Epidermal melanocyte (primary cell): ENCODE data around the gene RBMY1F.
"Not testable (repeated sequence)": the region's sequence is repeated elsewhere in the genome, so short reads cannot be mapped to it uniquely, and the experiment has no call there.

Source experiments
- DNase-seq: peaks from one replicate; pipeline ENCODE4 v3.0.0; 2011; ENCODE audit warnings: low spot score; ENCODE audit not compliant: insufficient read length

The RBMY1F gene

DNA sequence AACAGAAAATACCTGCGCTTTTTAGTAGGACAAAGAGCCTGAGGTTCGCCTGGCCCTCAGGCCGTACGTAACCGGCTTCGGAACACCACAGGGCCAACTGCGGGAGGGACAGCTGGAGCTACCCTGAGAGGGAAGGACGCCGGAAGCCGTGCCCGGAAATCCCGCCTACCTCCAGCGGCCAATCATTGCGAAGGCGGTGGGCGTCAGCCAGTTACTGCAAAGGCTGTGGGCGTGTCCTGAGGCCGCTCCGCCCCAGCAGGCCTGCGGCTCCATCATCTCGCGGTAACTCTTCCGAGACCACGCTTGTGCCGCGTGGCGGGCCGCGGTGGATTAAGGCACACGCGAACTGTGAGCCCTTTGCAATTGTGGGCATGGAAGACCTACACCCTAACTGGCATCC is at the start of gene RBMY1F:
Gene RBMY1F, minus strand, starts transcription at position 101 of the 400 bp plus-strand sequence. CDS start 1,954 bp downstream, outside the sequence.
- DNase-seq, result not testable (repeated sequence)

DNA sequence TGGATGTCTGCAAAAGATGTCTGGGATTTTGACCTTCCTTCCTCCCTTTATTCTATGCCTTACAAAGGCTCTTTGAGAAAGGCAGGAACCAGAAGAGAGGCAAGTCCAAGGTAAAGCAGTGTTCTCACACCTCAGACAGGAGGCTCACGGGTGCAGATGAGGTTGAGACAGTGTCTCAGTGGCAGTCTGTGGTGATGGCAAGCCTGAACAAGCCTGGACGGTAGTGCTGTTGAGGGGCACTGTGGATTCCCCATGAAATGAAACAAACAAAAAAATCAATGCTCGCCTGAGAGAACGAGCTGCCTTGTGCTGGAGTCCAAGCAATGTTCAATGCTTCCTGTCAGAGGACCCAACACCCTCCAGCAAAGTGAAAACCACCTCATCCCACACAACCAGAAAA is 31.6 kb downstream of the RBMY1F start:
- DNase-seq, result not testable (repeated sequence)

DNA sequence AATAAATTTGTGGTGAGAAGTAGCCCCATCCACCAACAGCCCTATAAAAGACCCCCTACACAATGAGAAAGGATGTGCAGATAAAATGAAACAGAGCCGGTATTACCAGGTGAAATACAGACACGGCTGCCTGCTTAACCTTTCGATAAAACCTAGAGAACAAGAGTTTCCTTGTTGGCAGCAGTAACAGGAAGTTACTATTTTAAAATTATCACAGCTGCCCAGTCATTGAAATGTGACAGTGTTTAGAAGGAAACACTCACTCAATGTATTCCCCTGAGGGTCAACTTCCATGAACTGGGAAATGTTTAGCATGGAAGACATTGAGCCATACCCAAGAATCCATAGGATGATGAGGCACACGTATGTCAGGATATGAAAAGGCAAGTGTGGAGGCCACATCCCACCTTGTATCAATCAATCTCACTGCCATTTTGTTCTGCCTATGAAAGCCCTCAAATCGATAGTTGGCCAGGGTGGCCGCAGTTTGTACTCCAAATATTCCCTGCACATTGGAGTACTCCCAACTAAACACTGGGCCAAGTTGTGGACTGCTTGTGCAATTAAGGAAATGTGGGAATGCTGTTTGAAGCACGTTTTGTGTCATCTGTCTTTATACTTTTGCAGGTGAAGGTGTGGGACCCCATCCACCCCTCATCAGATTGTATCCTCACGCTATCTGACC is 41.6 kb downstream of the RBMY1F start:
- DNase-seq, result not testable (repeated sequence)

DNA sequence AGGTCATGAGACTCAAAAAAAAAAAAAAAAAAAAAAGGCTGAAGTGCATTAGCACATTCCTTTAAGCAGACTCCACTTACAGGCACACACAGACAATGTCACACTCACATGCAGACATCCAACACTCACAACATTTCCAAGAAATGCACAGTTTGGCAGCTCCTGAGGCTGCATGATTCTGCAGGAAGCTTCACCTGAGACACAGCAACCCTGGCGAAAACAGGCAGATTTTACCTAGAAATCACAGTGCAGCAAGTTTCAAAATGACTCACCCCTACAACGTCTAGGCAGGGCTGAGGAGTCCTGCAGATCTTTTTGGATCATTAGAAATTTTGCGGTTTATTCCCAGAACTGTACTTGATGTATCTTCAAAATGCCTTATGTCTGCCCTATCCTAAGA is 48.0 kb downstream of the RBMY1F start:
- DNase-seq, result not testable (repeated sequence)

DNA sequence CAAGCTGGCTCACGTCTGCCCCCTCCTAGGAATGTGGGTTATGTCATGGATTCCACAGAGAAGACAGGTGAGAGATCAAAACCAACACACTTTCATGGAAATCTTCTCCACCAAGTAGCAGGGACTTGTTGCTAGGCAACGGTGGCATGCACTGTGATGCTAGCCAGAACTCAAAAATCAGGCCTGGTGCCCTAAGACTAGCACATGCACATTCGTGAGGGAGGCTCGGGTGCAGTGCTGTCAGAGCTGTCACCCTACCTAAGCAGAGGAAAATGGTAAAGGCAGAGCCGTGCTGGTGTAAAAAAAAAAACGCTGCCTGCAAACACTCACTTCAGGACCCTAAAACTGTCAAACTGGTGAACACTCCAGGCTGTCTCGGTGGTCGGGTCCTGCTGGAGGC is 52.2 kb downstream of the RBMY1F start:
- DNase-seq, result not testable (repeated sequence)
